Mesothelial cell of epicardium (in vitro differentiated cells): ENCODE data around the gene SBSN. TPM values are rescaled to one million over a fixed set of nuclear protein-coding genes. Genes with fewer than 3 reads are reported as not detected.

Experiments used
- DNase-seq, 2 experiments: peaks; one replicate each; pipeline ENCODE4 v3.0.0; 2021; ENCODE audit warnings: low spot score in 2 of 2; ENCODE audit not compliant: unreplicated experiment in 2 of 2
- H3K27ac Mint-ChIP-seq: 2 replicates; pipeline ENCODE4 v1.8.0; 2021; ENCODE audit warnings: mixed read lengths
- H3K27me3 Mint-ChIP-seq: 2 replicates; pipeline ENCODE4 v1.8.0; 2021; ENCODE audit warnings: low read depth, mixed read lengths
- H3K36me3 Mint-ChIP-seq: 2 replicates; pipeline ENCODE4 v1.8.0; 2021; ENCODE audit warnings: mixed read lengths
- H3K4me1 Mint-ChIP-seq: 2 replicates; pipeline ENCODE4 v1.8.0; 2021; ENCODE audit warnings: mixed read lengths
- H3K4me3 Mint-ChIP-seq: 2 replicates; pipeline ENCODE4 v1.8.0; 2021; ENCODE audit warnings: mild to moderate bottlenecking, moderate library complexity, mixed read lengths
- H3K9me3 Mint-ChIP-seq: 2 replicates; pipeline ENCODE4 v1.8.0; 2021; ENCODE audit warnings: mixed read lengths
- CTCF ChIP-seq: fragments of 200-600 bp; sonication (generic); IDR thresholded peaks from one replicate; pipeline ENCODE4 v1.5.0; 2021; ENCODE audit warnings: antibody characterized with exemption; ENCODE audit not compliant: unreplicated experiment
- total RNA-seq: library from RNA; stranded (reverse); gene quantifications from 3 replicates; pipeline ENCODE4 v1.2.1, GENCODE V29; 2021

Gene SBSN
- total RNA-seq, 1 donor from 2014 or later = 0.49 TPM

- Mint-ChIP-seq H3K4me3 (no peak overlapping the region), H3K4me1 (no peaks in the 10 kb centered on the region), H3K27me3 (peaks cover 33% of the 10 kb centered on the region), H3K27ac (no peak overlapping the region), H3K36me3 (no peaks in the 10 kb centered on the region), H3K9me3 (no peaks in the 10 kb centered on the region)
- TF ChIP-seq CTCF = no peak
- no peak for DNase-seq
Measured at GRCh38 chr19:35488677-35489076, 39.4 kb downstream of the SBSN start.

GRCh38 chr19:35487656-35488182 is 40.4 kb downstream of the SBSN start:
- Mint-ChIP-seq H3K4me3 (no peak overlapping the region), H3K36me3 (no peaks in the 10 kb centered on the region), H3K27me3 (peaks cover 33% of the 10 kb centered on the region), H3K27ac (no peak overlapping the region), H3K4me1 (no peaks in the 10 kb centered on the region), H3K9me3 (no peaks in the 10 kb centered on the region)
- TF ChIP-seq CTCF = no peak
- DNase-seq = no peak

- H3K36me3 Mint-ChIP-seq = no peaks in the 10 kb centered on the region
Measured at GRCh38 chr19:35486268-35486708, 41.8 kb downstream of the SBSN start.

GRCh38 chr19:35484252-35485036 is 43.7 kb downstream of the SBSN start:
- Mint-ChIP-seq H3K4me3 (no peak overlapping the region), H3K27me3 (peaks cover 14% of the 10 kb centered on the region), H3K36me3 (no peaks in the 10 kb centered on the region), H3K27ac (no peak overlapping the region), H3K4me1 (no peaks in the 10 kb centered on the region), H3K9me3 (peaks cover 4% of the 10 kb centered on the region)
- DNase-seq = no peak
- no peak for TF ChIP-seq CTCF

More at GRCh38 chr19:35486268-35486708, 41.8 kb downstream of the SBSN start:
- Mint-ChIP-seq H3K9me3 (no peaks in the 10 kb centered on the region), H3K27ac (no peak overlapping the region), H3K4me3 (no peak overlapping the region), H3K4me1 (no peaks in the 10 kb centered on the region), H3K27me3 (peaks cover 29% of the 10 kb centered on the region)
- no peak for TF ChIP-seq CTCF
- no peak for DNase-seq

- H3K27ac Mint-ChIP-seq = no peak overlapping the region
- no peak for DNase-seq
- H3K36me3 Mint-ChIP-seq = no peaks in the 10 kb centered on the region
- H3K4me3 Mint-ChIP-seq = no peak overlapping the region
- peaks cover 8% of the 10 kb centered on the region for H3K27me3 Mint-ChIP-seq
- H3K9me3 Mint-ChIP-seq = peaks cover 4% of the 10 kb centered on the region
- no peaks in the 10 kb centered on the region for H3K4me1 Mint-ChIP-seq
- no peak for TF ChIP-seq CTCF
Measured at GRCh38 chr19:35483089-35483488, 45.0 kb downstream of the SBSN start.
